Stimulated activated CD4-positive, alpha-beta T cell treated with anti-CD3 and anti-CD28 coated beads, Interleukin-1b, Interleukin-23, amount 100 ng/mL, for 1 hour (primary cell): Measurements from ENCODE around the gene CEP78.
"Not testable (repeated sequence)": the region's sequence is repeated elsewhere in the genome, so short reads cannot be mapped to it uniquely, and the experiment has no call there.

Experiments
- DNase-seq, 2 donors: peaks; one replicate each; pipeline ENCODE4 v3.0.0-alpha.2; 2020; ENCODE audit warnings: low read depth in 2 of 2

Gene CEP78, protein sequence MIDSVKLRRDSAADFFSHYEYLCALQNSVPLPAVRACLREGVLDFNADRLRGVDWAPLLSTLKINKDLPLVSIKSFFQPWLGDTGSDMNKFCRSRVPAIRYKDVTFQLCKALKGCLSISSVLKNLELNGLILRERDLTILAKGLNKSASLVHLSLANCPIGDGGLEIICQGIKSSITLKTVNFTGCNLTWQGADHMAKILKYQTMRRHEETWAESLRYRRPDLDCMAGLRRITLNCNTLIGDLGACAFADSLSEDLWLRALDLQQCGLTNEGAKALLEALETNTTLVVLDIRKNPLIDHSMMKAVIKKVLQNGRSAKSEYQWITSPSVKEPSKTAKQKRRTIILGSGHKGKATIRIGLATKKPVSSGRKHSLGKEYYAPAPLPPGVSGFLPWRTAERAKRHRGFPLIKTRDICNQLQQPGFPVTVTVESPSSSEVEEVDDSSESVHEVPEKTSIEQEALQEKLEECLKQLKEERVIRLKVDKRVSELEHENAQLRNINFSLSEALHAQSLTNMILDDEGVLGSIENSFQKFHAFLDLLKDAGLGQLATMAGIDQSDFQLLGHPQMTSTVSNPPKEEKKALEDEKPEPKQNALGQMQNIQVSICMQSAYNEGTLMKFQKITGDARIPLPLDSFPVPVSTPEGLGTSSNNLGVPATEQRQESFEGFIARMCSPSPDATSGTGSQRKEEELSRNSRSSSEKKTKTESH

DNA sequence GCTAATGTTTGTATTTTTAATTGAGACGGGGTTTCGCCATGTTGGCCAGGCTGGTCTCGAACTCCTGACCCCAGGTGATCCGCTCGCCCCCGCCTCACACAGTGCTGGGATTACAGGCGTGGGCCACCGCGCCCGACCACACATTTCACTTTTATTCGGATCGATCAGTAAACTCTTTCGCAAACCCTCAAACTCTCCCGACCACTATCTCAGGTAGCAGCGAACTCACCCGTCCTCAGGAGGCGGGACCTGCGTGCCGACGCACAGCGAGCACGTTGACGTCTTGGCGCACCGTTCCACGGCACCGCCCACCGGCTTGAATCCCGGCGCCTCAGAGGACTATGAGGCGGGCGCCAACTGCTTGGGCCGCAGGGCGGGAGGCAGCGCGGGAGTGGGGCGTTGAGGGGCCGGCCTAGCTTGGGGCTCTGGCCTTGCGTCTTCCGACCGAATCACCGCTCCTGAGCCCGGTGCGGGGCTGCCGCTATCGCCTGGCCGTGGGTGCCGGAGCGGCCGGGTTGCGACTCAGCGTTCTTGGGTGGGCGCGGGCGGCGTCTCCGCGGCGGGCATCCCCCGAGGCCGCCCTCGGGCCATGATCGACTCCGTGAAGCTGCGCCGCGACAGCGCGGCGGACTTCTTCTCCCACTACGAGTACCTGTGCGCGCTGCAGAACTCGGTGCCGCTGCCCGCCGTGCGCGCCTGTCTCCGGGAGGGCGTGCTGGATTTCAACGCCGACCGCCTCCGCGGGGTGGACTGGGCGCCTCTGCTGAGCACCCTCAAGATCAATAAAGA, at the start of gene CEP78:
CEP78 (plus strand) TSS at position 314 of the 789 bp plus-strand sequence; CDS start at position 590, 276 bp downstream.
- DNase-seq = peak; percentile 52 to 68

DNA sequence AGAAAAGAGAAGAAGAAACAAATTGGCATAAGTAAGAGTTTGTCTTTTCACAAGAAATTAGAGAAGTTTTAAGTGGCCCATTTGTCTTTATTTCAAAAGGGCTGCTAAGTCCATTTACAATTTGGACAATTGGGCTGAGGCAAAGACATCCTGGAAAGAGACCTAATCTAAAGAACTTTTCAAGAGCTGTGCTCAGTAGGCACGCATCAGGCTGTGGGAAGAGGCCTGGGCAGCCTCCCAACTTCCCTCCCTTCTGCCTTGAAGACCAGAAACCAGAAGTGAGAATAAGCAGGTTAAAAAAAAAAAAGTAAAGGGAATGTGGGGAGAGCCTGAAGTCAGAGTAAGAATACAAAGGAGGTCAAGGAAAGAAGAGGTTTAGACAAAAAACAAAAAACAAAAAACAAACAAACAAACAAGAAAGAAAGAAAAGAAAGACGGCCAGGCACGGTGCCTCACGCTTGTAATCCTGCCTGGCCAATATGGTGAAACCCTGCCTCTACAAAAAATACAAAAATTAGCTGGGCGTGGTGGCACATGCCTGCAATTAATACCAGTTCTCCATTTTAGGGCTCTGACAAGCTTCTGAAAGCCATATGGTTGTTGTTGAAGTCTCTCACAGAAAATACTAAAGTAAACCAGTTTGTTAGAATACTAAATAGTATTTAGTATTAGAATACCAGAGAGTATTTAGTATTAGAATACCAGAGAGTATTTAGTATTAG, 48.0 kb upstream of the CEP78 start:
- no peak for DNase-seq

DNA sequence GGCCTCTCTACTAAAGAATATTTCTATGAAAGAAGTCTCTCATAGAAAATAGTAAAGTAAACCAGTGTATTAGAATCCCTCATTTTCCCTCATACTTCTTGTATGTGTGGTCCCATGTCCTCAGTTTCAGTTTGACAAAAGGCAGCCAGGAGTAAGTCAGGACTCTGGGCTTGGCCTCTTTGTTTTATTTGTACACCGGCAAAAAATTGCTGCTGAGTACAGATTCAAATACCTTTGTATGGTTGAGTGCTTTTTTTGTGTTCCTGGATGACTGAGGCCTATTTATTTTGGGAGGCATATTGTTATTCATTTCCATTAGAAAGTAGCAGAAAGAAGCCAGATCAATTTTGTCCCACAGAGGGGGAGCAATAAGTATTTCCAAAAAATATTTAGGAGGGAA, 47.3 kb upstream of the CEP78 start:
- no peak for DNase-seq

DNA sequence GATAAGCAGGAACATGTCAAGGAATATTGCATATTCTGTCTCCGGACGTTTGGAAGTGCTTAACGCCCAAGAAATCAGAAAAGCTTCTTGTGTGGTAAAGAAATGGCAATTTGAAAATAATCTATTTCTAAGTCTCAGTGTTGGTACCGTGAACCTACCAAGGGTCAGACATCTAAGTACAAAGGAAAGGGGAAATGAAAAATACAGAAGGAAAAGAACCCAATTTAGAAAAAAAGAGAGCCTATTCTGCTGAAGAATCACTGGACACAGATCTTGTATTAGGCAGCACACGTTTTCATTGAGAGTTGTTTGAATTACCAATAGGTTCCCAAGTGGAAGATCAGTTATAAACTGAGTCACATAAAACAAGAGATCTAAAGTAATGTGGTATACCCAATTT, 46.9 kb upstream of the CEP78 start:
- no peak for DNase-seq

DNA sequence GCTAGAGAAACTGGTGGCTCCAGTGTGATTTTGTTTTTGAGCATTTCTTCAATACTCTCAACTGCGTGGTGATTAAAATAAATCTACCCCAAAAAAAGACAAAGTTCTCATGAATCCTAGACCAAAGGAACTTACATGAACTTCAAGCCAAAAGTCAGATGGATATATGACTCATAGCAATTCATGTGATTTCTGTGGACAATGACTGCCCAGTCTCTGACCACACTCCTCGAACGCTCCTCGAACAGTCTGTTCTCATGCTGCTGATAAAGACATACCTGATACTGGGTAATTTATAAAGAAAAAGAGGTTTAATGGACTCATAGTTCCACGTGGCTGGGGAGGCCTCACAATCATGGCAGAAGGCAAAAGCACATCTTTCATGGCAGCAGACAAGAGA, 46.4 kb upstream of the CEP78 start:
- no peak for DNase-seq

DNA sequence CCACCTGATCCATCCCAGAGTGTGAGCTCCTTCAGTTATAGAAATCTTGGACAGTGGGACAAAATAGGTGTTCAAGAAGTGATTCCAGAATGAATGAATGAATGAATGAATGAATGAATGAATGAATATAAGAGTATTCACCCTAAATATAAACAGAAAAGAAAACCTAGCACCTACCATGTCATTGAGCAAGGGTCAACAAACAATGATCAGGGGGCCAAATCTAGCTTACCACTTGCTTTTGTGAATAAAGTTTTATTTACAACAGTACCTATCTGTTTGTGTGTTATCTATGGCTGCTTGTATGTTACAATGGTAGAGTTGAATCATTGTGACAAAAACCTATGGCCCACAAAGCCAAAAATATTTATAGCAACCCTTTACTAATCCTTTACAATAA, 43.9 kb upstream of the CEP78 start:
- no peak for DNase-seq

DNA sequence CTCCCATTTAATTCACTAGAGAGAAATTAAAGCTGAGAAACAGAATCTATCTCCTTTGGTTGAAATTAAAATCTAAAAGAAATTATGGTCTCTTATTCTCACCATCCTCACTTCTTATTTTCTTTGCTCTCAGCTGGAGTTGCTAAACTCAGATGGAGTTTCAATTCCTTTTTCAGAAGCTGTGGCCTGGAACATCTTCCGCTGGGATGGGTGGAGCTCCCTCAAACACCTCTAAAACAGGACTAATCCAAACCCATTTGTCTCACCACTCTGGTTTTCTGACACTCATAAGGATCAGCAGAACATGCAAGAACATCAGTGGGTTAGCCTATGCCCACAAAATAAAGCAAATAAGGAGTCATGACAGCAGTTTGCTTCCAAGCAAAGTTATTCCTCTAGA, 39.6 kb upstream of the CEP78 start:
- DNase-seq = no peak

DNA sequence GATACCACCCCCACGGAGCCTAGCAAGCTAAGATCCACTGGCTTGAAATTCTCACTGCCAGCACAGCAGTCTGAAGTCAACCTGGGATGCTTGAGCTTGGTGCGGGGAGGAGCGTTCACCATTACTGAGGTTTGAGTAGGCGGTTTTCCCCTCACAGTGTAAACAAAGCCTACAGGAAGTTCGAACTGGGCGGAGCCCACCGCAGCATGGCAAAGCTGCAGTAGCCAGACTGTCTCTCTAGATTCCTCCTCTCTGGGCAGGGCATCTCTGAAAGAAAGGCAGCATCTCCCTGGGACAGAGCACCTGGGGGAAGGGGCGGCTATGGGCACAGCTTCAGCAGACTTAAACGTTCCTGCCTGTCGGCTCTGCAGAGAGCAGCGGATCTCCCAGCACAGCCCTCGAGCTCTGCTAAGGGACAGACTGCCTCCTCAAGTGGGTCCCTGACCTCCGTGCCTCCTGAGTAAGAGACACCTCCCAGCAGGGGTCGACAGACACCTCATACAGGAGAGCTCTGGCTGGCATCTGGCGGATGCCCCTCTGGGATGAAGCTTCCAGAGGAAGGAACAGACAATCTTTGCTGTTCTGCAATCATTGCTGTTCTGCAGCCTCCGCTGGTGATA, 34.6 kb upstream of the CEP78 start:
- peak; percentile 14 to 16 for DNase-seq

DNA sequence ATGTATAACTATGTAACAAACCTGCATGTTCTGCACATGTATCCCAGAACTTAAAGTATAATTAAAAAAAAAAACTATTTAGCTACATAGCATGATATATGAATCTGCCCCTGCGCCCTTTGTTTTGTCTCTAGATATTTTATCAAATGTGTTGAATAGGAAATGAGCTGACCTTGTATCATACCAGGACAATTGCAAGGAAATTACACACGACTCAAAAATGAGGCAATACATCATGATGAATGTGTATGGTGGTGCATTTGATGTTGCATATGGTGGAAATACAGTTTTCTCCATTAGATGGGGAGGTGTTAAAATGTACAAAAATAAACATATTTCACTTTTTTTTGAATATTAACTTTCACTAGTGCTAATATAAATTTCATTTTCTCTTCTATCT, 28.6 kb upstream of the CEP78 start:
- no peak for DNase-seq

DNA sequence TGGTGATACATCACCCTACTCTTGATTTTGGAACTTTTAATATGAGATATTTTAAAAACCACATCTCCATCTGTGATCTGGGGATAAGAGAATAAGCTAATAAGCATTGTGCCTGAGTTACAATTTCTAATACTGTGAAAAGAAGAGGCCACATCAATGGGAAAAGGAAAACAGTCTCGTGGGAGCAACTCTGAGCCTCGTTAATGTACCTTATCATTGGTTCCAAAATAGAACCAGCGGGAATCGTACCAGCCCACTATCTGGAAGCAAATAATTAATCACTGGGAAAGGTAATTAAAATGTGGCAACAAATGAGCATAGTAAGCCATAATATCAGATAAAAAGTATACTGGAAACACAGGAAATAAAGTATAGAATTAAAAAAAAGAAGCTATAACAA, 28.0 kb upstream of the CEP78 start:
- no peak for DNase-seq

DNA sequence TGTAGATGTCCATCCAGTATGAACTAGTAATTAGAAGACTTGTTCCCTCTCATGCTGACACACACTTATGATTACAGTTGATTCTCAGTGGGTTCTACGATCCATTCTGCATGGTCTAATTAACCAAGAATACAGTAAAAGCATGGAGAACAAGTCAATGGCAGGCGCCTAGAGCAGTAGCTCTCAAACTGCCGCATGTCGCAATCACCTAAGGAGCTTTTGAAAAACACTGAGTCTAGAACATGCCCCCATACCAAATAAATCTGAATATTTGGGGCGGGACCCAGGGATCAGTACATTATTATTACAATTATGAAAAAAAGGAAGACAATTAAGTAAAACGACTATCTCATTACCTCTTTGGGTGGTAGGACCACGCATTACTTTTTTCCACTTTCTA, 26.7 kb upstream of the CEP78 start:
- DNase-seq = no peak

DNA sequence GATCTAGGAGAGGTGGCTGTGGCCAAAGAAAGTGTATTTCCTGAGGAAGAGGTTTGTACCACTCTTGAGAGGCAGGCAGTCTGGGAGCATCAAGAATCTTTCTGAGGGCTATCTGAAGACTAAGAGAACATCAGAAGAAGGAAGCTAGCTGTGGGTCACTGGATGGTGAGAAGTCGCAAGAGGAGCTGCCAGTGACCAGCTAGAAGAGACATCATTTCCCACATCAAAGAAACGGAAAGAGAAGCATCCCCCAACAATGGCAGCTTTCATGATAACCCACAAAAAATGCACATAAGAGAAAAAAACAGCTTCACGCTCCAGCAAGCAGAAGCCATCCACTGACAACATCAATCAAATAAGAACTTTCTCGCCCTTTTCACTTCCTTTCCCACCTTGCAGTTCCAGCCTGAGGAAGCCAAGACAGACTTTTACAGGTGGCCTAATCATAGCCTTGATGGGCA, 25.0 kb upstream of the CEP78 start:
- DNase-seq = no peak

DNA sequence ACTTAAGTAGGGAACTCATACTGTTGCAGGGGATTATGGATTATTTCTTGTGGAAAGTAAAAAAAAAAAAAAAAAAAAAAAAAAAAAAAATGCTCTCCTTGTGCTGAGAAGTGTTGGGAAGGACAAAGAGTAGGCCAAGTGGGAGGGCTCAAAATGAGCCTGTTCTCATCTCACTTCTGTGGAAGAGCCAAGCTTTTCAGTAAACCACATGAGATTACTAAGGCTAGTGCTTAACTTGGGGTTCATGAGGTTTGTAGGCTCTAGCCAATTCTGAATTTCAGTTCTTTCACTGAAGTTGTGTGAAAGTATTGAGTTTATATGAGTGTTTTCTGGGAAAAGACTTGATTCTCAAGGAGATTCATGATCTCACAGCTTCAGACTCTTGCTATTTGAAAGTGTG, 23.0 kb upstream of the CEP78 start:
- DNase-seq = no peak

DNA sequence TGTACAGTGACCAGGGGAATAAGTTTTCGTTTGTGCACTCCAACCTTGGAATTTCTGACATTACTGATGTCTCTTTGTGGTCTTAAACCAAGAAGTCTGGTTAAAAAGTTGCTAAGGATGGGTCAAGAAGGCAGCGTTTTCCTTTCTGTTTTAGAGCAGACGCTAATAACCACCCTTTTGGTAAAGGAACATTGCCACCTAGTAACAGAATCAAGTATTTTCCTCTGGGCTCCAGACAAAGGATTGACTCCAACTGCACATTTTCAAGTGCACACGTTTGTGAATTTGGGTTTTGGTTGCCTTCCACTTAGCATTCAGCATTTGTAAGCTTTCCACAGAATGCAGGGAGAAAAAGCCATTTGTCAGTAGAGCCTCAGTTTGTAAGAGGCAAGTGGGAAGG, 22.2 kb upstream of the CEP78 start:
- DNase-seq = no peak

DNA sequence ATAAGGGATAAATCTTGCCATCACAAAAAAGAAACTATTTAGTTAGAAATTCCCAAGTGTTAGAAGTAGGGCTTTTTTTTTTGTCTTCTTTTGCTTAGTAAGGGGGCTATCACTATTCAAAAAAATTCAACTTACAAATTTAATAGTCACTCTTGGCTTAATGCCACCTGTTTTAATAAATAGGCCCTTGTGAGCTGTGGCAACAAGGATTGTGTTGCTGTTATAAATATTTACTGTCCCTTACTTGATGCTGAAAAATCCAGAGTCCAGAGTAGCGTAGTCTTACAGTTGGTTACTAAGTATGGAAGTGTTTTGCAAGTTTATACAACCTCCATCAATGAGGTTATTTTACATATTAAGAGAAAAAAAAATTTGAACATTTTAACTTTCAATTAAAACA, 21.4 kb upstream of the CEP78 start:
- DNase-seq = no peak

DNA sequence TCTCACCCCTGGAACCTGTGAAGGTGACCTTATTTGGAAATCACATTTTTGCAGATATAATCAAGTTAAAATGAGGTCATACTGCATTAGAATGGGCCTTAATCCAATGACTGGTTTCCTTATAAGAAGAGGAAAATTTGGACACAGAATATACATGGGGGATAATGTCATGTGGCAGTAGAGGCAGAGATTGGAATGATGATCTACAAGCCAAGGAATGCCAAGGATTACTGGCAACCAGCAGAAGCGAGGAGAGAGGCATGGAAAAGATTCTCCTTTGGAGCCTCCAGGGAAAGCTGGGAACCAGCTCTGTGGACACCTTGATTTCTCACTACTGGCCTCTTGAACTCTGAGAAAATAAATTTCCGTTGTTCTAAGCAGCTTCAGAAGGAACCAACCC, 20.2 kb upstream of the CEP78 start:
- no peak for DNase-seq

DNA sequence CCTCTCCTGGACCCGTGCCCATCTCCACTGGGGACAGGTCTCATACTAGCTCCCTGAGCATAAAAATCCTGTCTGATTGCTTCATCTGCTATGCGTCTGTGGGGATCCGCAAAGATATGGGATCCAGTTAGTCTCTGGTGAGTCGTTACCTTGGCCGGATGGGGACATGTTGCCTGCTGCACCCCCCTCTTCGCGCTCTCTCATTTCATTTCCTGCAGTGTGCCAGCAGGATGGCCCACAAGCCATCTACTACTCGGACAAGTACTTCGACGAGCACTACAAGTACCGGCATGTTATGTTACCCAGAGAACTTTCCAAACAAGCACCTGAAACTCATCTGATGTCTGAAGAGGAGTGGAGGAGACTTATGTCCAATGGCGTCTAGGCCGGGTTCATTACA, 17.0 kb upstream of the CEP78 start:
- DNase-seq = no peak

DNA sequence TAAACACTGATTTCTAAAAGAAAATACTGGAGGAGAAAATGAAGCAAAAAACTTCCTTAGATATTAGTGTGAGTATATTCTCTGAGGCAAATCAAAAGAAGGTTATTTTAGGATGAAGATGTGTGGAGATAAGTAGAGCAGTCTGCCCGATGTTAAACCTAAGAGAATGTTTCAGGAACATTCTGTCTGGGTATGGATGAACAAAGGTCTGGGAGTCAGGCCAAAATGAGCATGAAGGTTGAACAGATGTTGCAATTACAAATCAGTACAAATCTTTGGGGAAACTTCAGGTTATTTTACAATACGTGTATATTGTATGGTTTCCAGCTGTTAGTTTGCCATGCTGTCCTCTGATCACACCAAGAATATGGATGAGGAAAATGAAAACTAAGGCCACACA, 14.4 kb upstream of the CEP78 start:
- DNase-seq = no peak

DNA sequence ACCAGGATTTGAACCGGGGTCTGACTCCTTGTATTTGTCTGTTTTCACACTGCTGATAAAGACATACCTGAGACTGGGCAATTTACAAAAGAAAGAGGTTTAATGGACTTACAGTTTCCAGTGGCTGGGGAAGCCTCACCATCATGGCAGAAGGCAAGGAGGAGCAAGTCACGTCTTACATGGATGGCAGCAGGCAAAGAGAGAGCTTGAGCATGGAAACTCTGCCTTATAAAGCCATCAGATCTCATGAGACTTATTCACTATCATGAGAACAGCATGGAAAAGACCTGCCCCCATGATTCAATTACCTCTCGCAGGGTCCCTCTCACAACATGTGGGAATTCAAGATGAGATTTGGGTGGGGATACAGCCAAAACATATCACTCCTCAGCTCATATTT, 14.0 kb upstream of the CEP78 start:
- not testable (repeated sequence) for DNase-seq

DNA sequence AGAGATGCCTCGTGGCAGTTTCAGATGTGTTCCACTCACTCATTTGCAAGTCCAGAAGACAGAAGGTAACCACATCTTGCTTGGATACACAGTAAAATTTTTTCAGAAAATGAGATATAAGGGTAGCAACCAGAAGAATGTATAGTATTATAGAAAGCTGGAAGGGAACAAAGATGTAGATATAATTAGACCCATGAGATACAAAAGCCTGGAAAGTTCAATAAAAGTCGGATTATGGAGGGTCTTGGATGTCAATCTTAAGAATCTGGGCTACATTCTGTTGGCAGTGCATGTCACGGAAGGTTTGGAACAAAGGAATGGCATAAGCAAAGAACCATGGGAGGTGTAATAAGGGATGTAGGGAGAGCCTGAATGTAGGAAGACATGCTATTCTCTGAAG, 5.1 kb upstream of the CEP78 start:
- DNase-seq = no peak

DNA sequence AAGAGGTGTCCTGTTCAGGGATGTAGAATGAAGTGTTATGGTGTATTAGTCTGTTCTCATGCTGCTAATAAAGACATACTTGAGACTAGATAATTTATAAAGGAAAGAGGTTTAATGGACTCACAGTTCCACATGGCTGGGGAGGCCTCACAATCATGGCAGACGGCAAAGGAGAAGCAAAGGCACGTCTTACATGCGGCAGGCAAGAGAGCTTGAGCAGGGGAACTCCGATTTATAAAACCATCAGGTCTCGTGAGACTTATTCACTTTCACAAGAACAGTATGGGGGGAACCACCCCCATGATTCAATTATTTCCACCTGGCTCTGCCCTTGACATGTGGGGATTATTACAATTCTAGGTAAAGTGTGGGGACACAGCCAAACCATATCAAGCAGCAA, 3.4 kb upstream of the CEP78 start:
- not testable (repeated sequence) for DNase-seq
